Smooth muscle cell (in vitro differentiated cells): Measurements from ENCODE around the gene SH3GL1. TPM values are rescaled to one million over a fixed set of nuclear protein-coding genes. Genes with fewer than 3 reads are reported as not detected.

Experiments
- DNase-seq: peaks from one replicate; lab custom pipeline; 2025; ENCODE audit not compliant: unreplicated experiment; lab: John Stamatoyannopoulos, UW
- H2AFZ ChIP-seq: fragments of 200-600 bp; sonication (generic); 2 replicates; pipeline ENCODE4 v1.6.0; 2016; ENCODE audit warnings: antibody characterized with exemption, low read depth, mild to moderate bottlenecking
- H3F3A ChIP-seq: fragments of 200-600 bp; sonication (generic); 2 replicates; pipeline ENCODE4 v1.6.0; 2017; ENCODE audit warnings: antibody characterized with exemption, low read depth
- H3K27ac ChIP-seq: fragments of 200-600 bp; sonication (generic); 2 replicates; pipeline ENCODE4 v1.5.1; 2016; ENCODE audit warnings: low read depth, mild to moderate bottlenecking
- H3K27me3 ChIP-seq: fragments of 200-600 bp; sonication (generic); 2 replicates; pipeline ENCODE4 v1.6.1; 2016; ENCODE audit warnings: low read depth, mild to moderate bottlenecking
- H3K36me3 ChIP-seq: fragments of 200-600 bp; sonication (generic); 2 replicates; pipeline ENCODE4 v1.5.1; 2016; ENCODE audit warnings: low read depth
- H3K4me1 ChIP-seq: fragments of 200-600 bp; sonication (generic); 2 replicates; pipeline ENCODE4 v1.5.1; 2016; ENCODE audit warnings: low read depth
- H3K4me2 ChIP-seq: fragments of 200-600 bp; sonication (generic); 2 replicates; pipeline ENCODE4 v1.6.0; 2016; ENCODE audit warnings: mild to moderate bottlenecking
- H3K4me3 ChIP-seq: fragments of 200-600 bp; sonication (generic); 2 replicates; pipeline ENCODE4 v1.5.1; 2016; ENCODE audit warnings: mild to moderate bottlenecking
- H3K79me2 ChIP-seq: fragments of 200-600 bp; sonication (generic); 2 replicates; pipeline ENCODE4 v1.6.0; 2016; ENCODE audit warnings: low read depth, mild to moderate bottlenecking
- H3K9ac ChIP-seq: fragments of 200-600 bp; sonication (generic); 2 replicates; pipeline ENCODE4 v1.6.0; 2016; ENCODE audit warnings: low read depth
- H3K9me3 ChIP-seq: fragments of 200-600 bp; sonication (generic); replicated peaks from 2 replicates; pipeline ENCODE4 v1.5.1; 2016; ENCODE audit warnings: low read depth
- H4K20me1 ChIP-seq: fragments of 200-600 bp; sonication (generic); 2 replicates; pipeline ENCODE4 v1.6.0; 2016; ENCODE audit warnings: low read depth
- CTCF ChIP-seq: fragments of 200-600 bp; sonication (generic); IDR thresholded peaks from 2 replicates; pipeline ENCODE4 v1.5.1; 2017; ENCODE audit warnings: borderline replicate concordance, mild to moderate bottlenecking, antibody characterized with exemption; ENCODE audit not compliant: insufficient read depth, poor library complexity, severe bottlenecking
- WGBS: methylation state at CpG from one replicate; pipeline ENCODE4 v1.1.7; 2016; ENCODE audit warnings: low lambda C conversion rate; 5-methylcytosine and 5-hydroxymethylcytosine counted together
- polyA plus RNA-seq: library from polyadenylated mRNA; unstranded; fragments of >200 nt; fragmentation: Nextera tagmentation; extraction: Ambion mirVana; gene quantifications from 2 replicates; pipeline ENCODE4 v1.2.1, GENCODE V29; 2016
- total RNA-seq: library from RNA; depleted of rRNA; stranded (reverse); fragments of >200 nt; gene quantifications from 2 replicates; pipeline ENCODE4 v1.2.3, GENCODE V29; 2014

Gene SH3GL1
- total and polyA plus RNA-seq, 2 experiments from 2014 or later: 52.9 to 120 TPM

DNA sequence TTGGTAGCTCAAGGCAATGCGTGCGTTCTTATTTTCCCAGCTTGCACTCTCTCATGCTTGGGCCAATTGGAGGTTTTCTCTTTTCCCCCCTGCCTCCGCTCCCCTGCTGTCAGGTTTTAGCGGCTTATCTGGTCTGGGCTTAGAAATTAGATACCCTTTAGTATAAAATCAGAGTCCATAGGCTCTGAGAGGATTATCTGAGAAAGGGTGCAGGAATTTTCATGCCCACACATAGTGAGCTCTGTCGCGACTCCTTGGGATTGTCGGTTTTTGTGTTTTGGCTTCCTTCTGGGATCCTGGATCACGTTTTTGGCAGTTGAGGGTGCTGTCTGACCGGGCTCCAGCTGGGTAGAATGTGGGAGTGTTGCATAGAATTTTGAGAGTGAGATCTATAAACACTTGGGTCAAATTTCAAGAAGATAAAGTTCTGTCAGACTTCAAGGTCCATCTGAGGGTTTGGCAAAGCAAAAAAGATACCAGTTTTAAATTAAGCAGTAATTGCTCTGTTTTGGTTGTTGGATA lies 14.5 kb upstream of the SH3GL1 start:
- DNase-seq: no peak
- WGBS: 30% methylated on average over 9 of the region's 9 CpGs
- Histone ChIP-seq H3F3A (peaks cover 16% of the 10 kb centered on the region), H3K27me3 (no peaks in the 10 kb centered on the region), H3K36me3 (no peaks in the 10 kb centered on the region), H3K4me3 (peak overlapping the region; percentile 6), H2AFZ (peak overlapping the region; percentile 1), H3K4me1 (peaks cover 14% of the 10 kb centered on the region), H3K4me2 (peak overlapping the region; percentile 74), H3K9me3 (no peaks in the 10 kb centered on the region), H4K20me1 (no peaks in the 10 kb centered on the region), H3K9ac (no peak overlapping the region), H3K27ac (peak overlapping the region; percentile 6), H3K79me2 (peaks cover 17% of the 10 kb centered on the region)
- TF ChIP-seq CTCF: no peak

DNA sequence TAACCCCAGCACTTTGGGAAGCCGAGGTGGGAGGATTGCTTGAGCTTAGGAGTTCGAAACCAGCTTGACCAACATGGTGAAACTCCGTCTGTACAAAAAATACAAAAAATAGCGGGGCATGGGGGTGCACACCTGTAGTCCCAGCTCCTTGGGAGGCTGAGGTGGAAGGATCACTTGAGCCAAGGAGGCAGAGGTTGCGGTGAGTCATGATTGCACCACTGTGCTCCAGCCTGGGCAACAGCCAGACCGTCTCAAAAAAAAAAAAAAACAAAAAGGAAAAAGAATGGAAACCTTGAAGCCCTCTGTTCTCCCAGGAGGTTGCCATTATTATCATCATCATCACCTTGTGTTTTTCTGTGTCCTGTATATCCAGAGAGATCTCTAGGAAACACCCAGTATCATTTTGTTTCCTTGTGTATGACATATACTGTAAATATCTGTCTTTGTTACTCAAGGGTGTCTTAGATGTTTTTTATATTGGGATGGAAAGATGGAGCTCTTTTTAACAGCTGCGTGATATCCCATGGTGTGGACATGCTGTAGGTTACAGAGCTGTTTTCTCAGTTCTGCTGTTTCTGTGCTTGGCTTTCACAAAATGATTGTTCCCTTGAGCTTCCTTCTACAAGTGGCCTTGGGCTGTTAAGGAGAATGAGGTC lies 13.9 kb upstream of the SH3GL1 start:
- no peaks in the 10 kb centered on the region for H3K27me3 ChIP-seq
- peak overlapping the region; percentile 6 for H3K27ac ChIP-seq
- peak overlapping the region; percentile 6 for H3K4me3 ChIP-seq
- peaks cover 16% of the 10 kb centered on the region for H3F3A ChIP-seq
- WGBS: 86% methylated on average over 7 of the region's 7 CpGs
- TF ChIP-seq CTCF: no peak
- H3K9ac ChIP-seq: no peak overlapping the region
- H3K4me1 ChIP-seq: peaks cover 14% of the 10 kb centered on the region
- H4K20me1 ChIP-seq: no peaks in the 10 kb centered on the region
- H2AFZ ChIP-seq: peak overlapping the region; percentile 1
- DNase-seq: no peak
- H3K9me3 ChIP-seq: no peaks in the 10 kb centered on the region
- peak overlapping the region; percentile 74 for H3K4me2 ChIP-seq
- H3K36me3 ChIP-seq: no peaks in the 10 kb centered on the region
- H3K79me2 ChIP-seq: peaks cover 17% of the 10 kb centered on the region

DNA sequence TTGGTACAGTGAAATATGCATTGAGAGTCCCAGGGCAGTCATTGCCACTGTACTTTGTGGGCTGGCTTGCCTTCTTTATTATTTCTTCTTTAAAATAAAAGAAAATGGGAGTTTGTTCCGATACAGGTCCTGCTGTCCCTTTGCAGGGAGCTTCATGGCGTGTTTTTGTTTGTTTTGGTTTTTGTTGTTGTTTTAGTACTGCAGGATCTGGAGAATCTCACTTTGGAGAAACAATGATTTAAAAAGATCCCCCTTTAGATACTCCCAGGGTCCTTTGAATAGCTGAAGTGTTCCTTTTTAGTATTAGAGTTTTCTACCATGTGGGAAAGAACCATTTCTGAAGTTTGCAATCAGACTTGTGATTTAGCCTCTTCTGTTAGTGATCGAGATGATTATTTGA lies 13.2 kb upstream of the SH3GL1 start:
- H3K79me2 ChIP-seq: peaks cover 21% of the 10 kb centered on the region
- 98% methylated on average over 3 of the region's 3 CpGs for WGBS
- no peak overlapping the region for H2AFZ ChIP-seq
- H3K4me2 ChIP-seq: no peak overlapping the region
- H3K36me3 ChIP-seq: no peaks in the 10 kb centered on the region
- H3K9ac ChIP-seq: no peak overlapping the region
- no peaks in the 10 kb centered on the region for H3K9me3 ChIP-seq
- peaks cover 16% of the 10 kb centered on the region for H3F3A ChIP-seq
- H3K4me1 ChIP-seq: peaks cover 14% of the 10 kb centered on the region
- no peak overlapping the region for H3K27ac ChIP-seq
- TF ChIP-seq CTCF: no peak
- H3K4me3 ChIP-seq: no peak overlapping the region
- no peaks in the 10 kb centered on the region for H4K20me1 ChIP-seq
- H3K27me3 ChIP-seq: no peaks in the 10 kb centered on the region
- no peak for DNase-seq
